HEK293T (cell line): ENCODE measurements around the gene GPR142.

ENCODE experiments used
- CTCF ChIA-PET: fragments of 350-600 bp; formaldehyde crosslinking; extraction: SDS; loops from one replicate; lab custom pipeline; 2021; ENCODE audit warnings: antibody characterized with exemption, inconsistent platforms; lab: Yijun Ruan, JAX
- POLR2A ChIA-PET: fragments of 350-600 bp; formaldehyde crosslinking; extraction: SDS; loops from one replicate; lab custom pipeline; 2020; ENCODE audit warnings: antibody characterized with exemption, inconsistent platforms; lab: Yijun Ruan, JAX
- DNase-seq: peaks from one replicate; pipeline ENCODE4 v3.0.0; 2012; ENCODE audit warnings: mixed read lengths; ENCODE audit errors: extremely low spot score
- ARNT ChIP-seq: fragments of 450-650 bp; IDR thresholded peaks from 2 replicates; pipeline ENCODE4 v1.6.1; 2017; ENCODE audit warnings: mild to moderate bottlenecking
- BHLHE40 ChIP-seq: fragments of 450-650 bp; IDR thresholded peaks from 2 replicates; pipeline ENCODE4 v1.6.1; 2016; ENCODE audit warnings: mild to moderate bottlenecking, moderate library complexity, borderline replicate concordance
- CTBP1 ChIP-seq: fragments of 450-650 bp; IDR thresholded peaks from 2 replicates; pipeline ENCODE4 v1.6.1; 2016; ENCODE audit warnings: borderline replicate concordance
- ELF4 ChIP-seq: fragments of 450-650 bp; IDR thresholded peaks from 2 replicates; pipeline ENCODE4 v1.6.1; 2017; ENCODE audit warnings: antibody characterized with exemption
- FOXA1 ChIP-seq: fragments of 450-650 bp; IDR thresholded peaks from 2 replicates; pipeline ENCODE4 v1.6.1; 2016; ENCODE audit warnings: mild to moderate bottlenecking
- FOXK2 ChIP-seq: fragments of 450-650 bp; IDR thresholded peaks from 2 replicates; pipeline ENCODE4 v1.6.1; 2016; ENCODE audit warnings: mild to moderate bottlenecking
- FOXM1 ChIP-seq: fragments of 450-650 bp; IDR thresholded peaks from 2 replicates; pipeline ENCODE4 v1.6.1; 2017; ENCODE audit warnings: mild to moderate bottlenecking, borderline replicate concordance
- HDGF ChIP-seq: fragments of 450-650 bp; IDR thresholded peaks from 2 replicates; pipeline ENCODE4 v1.6.1; 2017; ENCODE audit warnings: antibody characterized with exemption, borderline replicate concordance
- L3MBTL2 ChIP-seq: fragments of 450-650 bp; conservative IDR thresholded peaks from 2 replicates; pipeline ENCODE4 v1.6.1; 2016; ENCODE audit warnings: mild to moderate bottlenecking
- LEF1 ChIP-seq: fragments of 450-650 bp; IDR thresholded peaks from 2 replicates; pipeline ENCODE4 v1.6.1; 2017; ENCODE audit warnings: mild to moderate bottlenecking, borderline replicate concordance
- NFRKB ChIP-seq: fragments of 450-650 bp; IDR thresholded peaks from 2 replicates; pipeline ENCODE4 v1.6.1; 2016; ENCODE audit warnings: mild to moderate bottlenecking, moderate library complexity
- PKNOX1 ChIP-seq: fragments of 450-650 bp; IDR thresholded peaks from 2 replicates; pipeline ENCODE4 v1.6.1; 2016
- SP1 ChIP-seq: fragments of 450-650 bp; IDR thresholded peaks from 2 replicates; pipeline ENCODE4 v1.6.1; 2017
- SUZ12 ChIP-seq: fragments of 450-650 bp; IDR thresholded peaks from 2 replicates; pipeline ENCODE4 v1.6.1; 2016; ENCODE audit warnings: mild to moderate bottlenecking
- TARDBP ChIP-seq: fragments of 450-650 bp; IDR thresholded peaks from 2 replicates; pipeline ENCODE4 v1.6.1; 2016
- ZNF384 ChIP-seq: fragments of 450-650 bp; IDR thresholded peaks from 2 replicates; pipeline ENCODE4 v1.6.1; 2016

Gene GPR142

GRCh38 chr17:74355065-74355464 is 12.2 kb upstream of the GPR142 start:
- POLR2A ChIA-PET, result no interaction called here
- CTCF ChIA-PET, result no interaction called here
- TF ChIP-seq HDGF (no peak), NFRKB (no peak)
- no peak for DNase-seq

- CTCF ChIA-PET, result no interaction called here
- POLR2A ChIA-PET, result no interaction called here
- TF ChIP-seq NFRKB (no peak), FOXA1 (no peak)
- DNase-seq, result no peak
Observed at GRCh38 chr17:74356646-74357465, 10.4 kb upstream of the GPR142 start.

DNA sequence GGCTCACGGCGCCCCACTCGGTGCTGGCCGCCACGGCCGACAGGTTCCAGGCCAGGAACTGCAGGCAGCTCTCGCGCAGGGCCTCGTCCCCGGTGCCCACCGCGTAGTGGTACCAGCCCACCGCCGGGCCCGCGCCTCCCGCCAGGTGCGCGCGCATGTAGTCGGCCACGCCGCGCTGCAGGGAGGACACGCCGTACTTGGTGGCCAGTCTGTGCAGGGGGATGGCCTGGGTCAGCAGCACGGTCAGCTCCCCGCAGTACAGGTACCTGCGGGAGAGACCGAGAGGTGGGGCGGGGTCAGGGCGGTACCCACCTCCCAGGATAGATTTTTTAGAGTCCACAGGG is 9.9 kb upstream of the GPR142 start:
- ChIA-PET POLR2A (no interaction called here), CTCF (no interaction called here)
- no peak for TF ChIP-seq TARDBP
- no peak for TF ChIP-seq FOXK2
- TF ChIP-seq PKNOX1, result no peak
- no peak for TF ChIP-seq ELF4
- no peak for TF ChIP-seq FOXA1
- TF ChIP-seq L3MBTL2, result no peak
- TF ChIP-seq SUZ12, result no peak
- TF ChIP-seq SP1, result no peak
- no peak for TF ChIP-seq BHLHE40
- no peak for DNase-seq

DNA sequence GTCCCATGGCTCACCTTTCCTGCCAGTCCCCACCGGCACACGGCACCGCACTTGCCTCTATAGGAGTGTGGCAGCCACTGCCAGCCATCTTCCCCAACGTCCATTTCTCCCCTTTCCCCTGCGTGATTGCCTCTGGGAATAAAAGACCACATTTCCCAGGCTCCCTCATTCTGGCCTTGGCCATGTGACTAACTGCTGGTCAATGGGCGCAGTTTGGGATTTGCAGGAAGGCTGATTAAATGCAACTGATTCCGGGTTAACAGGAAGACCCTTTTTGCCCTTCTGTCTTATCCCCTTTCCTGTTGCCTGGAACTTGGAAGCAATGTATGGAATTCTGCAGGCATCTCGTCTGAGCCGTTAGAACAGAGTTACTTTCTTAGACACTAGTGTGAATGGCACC is 8.6 kb upstream of the GPR142 start:
- ChIA-PET POLR2A (no interaction called here), CTCF (interaction anchor here (1.2 kb wide), 1 partner anchor 9 kb away, joined by 4 read pairs; the partner anchor contains the start of gene GPR142)
- no peak for DNase-seq
- TF ChIP-seq NFRKB (no peak), TARDBP (no peak), FOXK2 (no peak), PKNOX1 (no peak), SP1 (no peak)

DNA sequence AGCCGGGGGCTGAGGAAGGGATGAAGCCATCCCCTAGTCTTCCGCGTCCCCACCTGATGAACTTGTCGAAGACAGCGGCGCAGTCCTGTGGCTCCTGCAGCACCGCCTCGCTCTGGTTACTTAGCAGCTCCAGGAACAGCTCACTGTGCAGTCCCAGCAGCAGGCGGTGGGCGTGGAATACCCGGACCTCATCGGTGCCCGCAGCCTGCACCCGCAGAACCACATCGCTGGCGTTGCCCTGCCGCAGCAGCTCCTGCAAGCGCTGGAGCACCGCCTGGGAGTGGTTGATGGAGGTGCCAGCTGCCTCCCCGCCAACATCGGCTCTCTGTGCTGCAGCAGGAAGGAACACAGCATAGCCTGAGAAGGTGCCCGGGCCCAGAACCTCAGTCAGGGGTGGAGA is 7.4 kb upstream of the GPR142 start:
- POLR2A ChIA-PET, result no interaction called here
- TF ChIP-seq FOXK2 (no peak), ARNT (no peak), CTBP1 (no peak), HDGF (no peak), LEF1 (no peak), FOXA1 (no peak), SP1 (no peak), FOXM1 (no peak), SUZ12 (no peak), L3MBTL2 (no peak), ZNF384 (no peak), TARDBP (no peak), PKNOX1 (no peak), ELF4 (no peak), NFRKB (no peak), BHLHE40 (no peak)

DNA sequence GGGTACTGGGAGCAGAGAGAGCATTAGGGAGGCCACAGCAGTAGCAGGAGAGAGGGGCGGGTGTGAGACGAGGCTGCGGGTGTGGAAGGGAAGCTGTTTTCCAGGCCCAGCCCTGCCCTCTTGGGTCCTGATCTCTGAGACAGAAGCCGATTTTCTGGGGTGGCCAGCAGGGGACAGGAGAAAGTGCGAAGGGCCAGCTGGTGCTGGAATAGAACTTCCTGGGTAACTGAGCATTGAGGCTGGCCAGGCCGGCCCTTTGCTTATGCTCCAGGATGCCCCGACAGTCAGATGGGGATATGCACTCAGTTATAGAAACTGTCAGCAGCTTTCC is 6.4 kb upstream of the GPR142 start:
- POLR2A ChIA-PET, result no interaction called here
- CTCF ChIA-PET, result interaction anchor here (0.7 to 2.2 kb wide), 8 partner anchors 9 to 86 kb away, joined by 3 to 10 read pairs (median 4); no protein-coding TSS in a partner anchor
- TF ChIP-seq PKNOX1, result no peak
- no peak for TF ChIP-seq ZNF384
- TF ChIP-seq CTBP1, result no peak
- TF ChIP-seq SP1, result no peak
- DNase-seq, result no peak

More for the DNA sequence above, 7.4 kb upstream of the GPR142 start:
- CTCF ChIA-PET, result interaction anchor here (1.2 kb wide), 1 partner anchor 8 kb away, joined by 4 read pairs; the partner anchor contains the start of gene GPR142
- DNase-seq, result no peak
